Left forelimb (tissue), 1 donor: ENCODE results near the gene GRIP1.
"Not testable (repeated sequence)": the region's sequence is repeated elsewhere in the genome, so short reads cannot be mapped to it uniquely, and the experiment has no call there.

Experiments used
- DNase-seq: peaks from one replicate; pipeline ENCODE4 v3.0.0-alpha.2; 2018; ENCODE audit warnings: low spot score

The GRIP1 gene

GRCh38 chr12:66319266-66319954, 359.5 kb downstream of the GRIP1 start:
- DNase-seq = no peak

DNA sequence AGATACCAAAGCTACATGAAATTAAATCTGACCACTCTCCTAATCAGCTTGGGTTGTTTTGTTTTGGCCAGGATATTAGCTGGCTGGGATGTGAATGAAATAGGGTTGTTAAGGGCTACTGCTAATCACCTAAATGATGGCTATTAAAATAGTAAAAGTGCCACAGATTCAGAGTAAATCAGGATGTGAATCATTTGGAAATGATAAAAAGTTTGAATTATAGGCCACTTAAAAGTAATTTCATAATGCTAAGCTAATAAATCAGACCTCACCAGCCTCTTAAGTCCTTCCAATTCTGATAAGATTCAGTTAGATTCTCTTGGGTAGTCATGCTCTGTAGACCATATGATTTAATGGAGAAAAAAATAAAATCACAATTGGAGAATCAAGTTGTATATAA, 364.6 kb downstream of the GRIP1 start:
- DNase-seq = no peak

GRCh38 chr12:66312189-66312588, 366.7 kb downstream of the GRIP1 start:
- no peak for DNase-seq

GRCh38 chr12:66309606-66310005, 369.3 kb downstream of the GRIP1 start:
- no peak for DNase-seq

- DNase-seq = no peak
These were observed 374.5 kb downstream of the GRIP1 start for GRCh38 chr12:66304296-66304900.

DNA sequence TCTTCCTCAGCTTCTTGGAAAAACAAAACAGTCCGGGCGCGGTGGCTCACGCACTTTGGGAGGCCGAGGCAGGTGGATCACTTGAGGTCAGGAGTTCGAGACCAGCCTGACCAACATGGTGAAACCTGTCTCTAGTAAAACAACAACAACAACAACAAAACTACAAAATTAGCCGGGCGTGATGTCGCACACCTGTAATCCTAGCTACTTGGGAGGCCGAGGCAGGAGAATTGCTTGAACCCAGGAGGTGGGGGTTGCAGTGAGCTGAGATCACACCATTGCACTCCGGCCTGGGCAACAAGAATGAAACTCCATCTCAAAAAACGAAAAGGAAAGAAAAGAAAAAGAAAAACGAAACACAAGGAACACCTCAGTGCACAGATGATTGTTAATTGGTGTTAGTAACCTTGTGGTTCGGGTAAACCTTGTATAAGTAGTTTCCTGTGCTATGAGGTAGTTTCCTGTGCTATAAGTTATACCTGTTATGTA, 375.5 kb downstream of the GRIP1 start:
- not testable (repeated sequence) for DNase-seq

- DNase-seq = no peak
These were observed 376.1 kb downstream of the GRIP1 start for GRCh38 chr12:66302827-66303169.

DNA sequence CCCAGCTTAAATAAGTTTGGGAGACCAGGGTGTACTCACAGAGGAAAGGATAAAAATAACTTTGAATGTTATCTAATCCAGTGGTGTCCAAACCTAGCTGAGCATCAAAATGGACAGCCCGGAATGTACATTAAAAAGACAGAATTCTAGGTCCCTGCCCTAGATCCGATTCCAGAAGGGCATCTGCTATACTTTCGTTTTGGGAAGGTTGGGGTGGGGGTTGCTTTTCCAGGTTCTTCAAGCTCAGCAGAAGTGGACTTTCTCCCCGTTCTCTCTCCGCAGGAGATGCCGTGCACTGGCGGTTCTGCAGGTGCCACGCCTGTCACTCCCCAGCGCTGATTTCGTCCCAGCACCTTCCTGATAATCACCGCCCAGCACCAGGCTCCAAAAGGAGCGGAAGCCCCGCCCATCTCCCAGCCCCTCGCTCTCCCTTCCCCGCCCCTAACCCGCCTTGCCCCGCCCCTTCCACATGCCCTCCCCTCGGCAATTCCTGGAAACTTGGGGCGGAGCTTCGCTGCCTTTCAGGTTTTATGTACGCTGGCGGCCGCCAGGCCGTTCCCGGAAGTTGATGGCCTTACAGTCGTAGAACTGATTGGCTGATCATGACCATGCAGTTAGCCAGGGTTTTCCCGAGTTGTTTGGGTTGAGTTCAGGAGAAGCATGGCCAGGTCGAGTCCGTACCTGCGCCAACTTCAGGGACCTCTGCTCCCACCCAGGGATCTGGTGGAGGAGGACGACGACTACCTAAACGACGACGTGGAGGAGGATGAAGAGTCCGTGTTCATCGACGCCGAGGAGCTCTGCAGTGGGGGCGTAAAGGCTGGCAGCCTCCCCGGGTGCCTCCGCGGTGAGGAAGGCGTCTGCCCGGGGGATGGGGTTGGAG, 376.7 kb downstream of the GRIP1 start, which contains the start of gene HELB:
Gene HELB, plus strand, starts transcription at position 550 of the 883 bp plus-strand sequence. Its CDS starts 111 bp downstream, at position 661.
- DNase-seq = peak; percentile 97

- no peak for DNase-seq
These were observed 381.0 kb downstream of the GRIP1 start for GRCh38 chr12:66297923-66298322.
